Right lobe of liver (tissue), 4 donors: ENCODE measurements around the gene SULF2.
"Not testable (repeated sequence)": the region's sequence is repeated elsewhere in the genome, so short reads cannot be mapped to it uniquely, and the experiment has no call there.

ENCODE experiments used
- POLR2A ChIP-seq: fragments of 450-650 bp; IDR thresholded peaks from one replicate; pipeline ENCODE4 v1.6.1; 2017; ENCODE audit warnings: antibody characterized with exemption, mild to moderate bottlenecking
- TF ChIP-seq, protein P1 (sequence below), 4 donors: fragments of 200-600 bp in 3 of 4; fragments of 450-650 bp in 1 of 4; IDR thresholded peaks; one replicate each; pipeline versions ENCODE4 v1.5.1 to v1.8.0; 2016 to 2022; ENCODE audit warnings: antibody characterized with exemption in 4 of 4, mild to moderate bottlenecking in 2 of 4
- donor health status: DM: no; HTN: no; CAD: no.
- donor health status: DM: no; HTN: no; CAD: no.
- donor health status: DM: no; HTN: yes; CAD: no.

DNA sequence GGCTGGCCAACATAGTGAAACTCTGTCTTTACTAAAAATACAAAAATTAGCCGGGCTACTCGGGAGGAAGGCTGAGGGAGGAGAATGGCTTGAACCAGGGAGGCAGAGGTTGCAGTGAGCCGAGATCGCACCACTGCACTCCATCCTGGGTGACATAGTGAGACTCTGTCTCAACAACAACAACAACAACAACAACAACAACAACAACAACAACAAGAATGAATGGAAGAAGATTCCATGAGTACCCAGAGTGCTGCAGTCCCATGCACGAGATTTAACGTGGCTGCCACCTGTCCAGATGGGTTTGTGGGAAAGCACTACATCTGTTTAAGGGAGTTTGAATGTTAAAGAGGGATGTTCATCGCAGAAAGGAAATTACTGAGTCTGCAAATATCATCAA lies 19.7 kb upstream of the SULF2 start:
- TF ChIP-seq POLR2A: not testable (repeated sequence)
- TF ChIP-seq, protein P1, sequence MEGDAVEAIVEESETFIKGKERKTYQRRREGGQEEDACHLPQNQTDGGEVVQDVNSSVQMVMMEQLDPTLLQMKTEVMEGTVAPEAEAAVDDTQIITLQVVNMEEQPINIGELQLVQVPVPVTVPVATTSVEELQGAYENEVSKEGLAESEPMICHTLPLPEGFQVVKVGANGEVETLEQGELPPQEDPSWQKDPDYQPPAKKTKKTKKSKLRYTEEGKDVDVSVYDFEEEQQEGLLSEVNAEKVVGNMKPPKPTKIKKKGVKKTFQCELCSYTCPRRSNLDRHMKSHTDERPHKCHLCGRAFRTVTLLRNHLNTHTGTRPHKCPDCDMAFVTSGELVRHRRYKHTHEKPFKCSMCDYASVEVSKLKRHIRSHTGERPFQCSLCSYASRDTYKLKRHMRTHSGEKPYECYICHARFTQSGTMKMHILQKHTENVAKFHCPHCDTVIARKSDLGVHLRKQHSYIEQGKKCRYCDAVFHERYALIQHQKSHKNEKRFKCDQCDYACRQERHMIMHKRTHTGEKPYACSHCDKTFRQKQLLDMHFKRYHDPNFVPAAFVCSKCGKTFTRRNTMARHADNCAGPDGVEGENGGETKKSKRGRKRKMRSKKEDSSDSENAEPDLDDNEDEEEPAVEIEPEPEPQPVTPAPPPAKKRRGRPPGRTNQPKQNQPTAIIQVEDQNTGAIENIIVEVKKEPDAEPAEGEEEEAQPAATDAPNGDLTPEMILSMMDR (IDR thresholded peaks at IDR 0.05): not testable (repeated sequence)
